Activated B cell treated with CpG ODN at 0.5 μM for 24 hours (primary cell): ENCODE data around the gene GBP2. TPM values are rescaled to one million over a fixed set of nuclear protein-coding genes. Genes with fewer than 3 reads are reported as not detected.
"Not testable (repeated sequence)": the region's sequence is repeated elsewhere in the genome, so short reads cannot be mapped to it uniquely, and the experiment has no call there.

Experiments
- ATAC-seq: fragments of 200-7000 bp; cut with Tn5 transposase; one replicate; pipeline ENCODE4 v1.10.0; 2021; ENCODE audit warnings: low read depth, mild to moderate bottlenecking, moderate library complexity
- CTCF ChIA-PET: fragments of 350-600 bp; sonication (Branson Sonifier 250); formaldehyde crosslinking; loops from one replicate; lab custom pipeline; 2021; ENCODE audit warnings: antibody characterized with exemption; lab: Charles Lee
- POLR2A ChIA-PET: fragments of 350-600 bp; sonication (Branson Sonifier 250); formaldehyde crosslinking; loops from one replicate; lab custom pipeline; 2021; ENCODE audit warnings: antibody characterized with exemption; lab: Charles Lee
- DNase-seq: peaks from one replicate; pipeline ENCODE4 v3.0.0; 2022
- H3K27ac Mint-ChIP-seq: one replicate; pipeline ENCODE4 v1.8.0; 2020; ENCODE audit warnings: mixed read lengths
- H3K27me3 Mint-ChIP-seq: one replicate; pipeline ENCODE4 v1.8.0; 2021; ENCODE audit warnings: mixed read lengths
- H3K36me3 Mint-ChIP-seq: one replicate; pipeline ENCODE4 v1.8.0; 2021; ENCODE audit warnings: low read depth, mixed read lengths
- H3K4me1 Mint-ChIP-seq: one replicate; pipeline ENCODE4 v1.8.0; 2021; ENCODE audit warnings: mixed read lengths
- H3K4me3 Mint-ChIP-seq: one replicate; pipeline ENCODE4 v1.8.0; 2020; ENCODE audit warnings: mild to moderate bottlenecking, mixed read lengths
- H3K9me3 Mint-ChIP-seq: one replicate; pipeline ENCODE4 v1.8.0; 2020; ENCODE audit warnings: mixed read lengths
- intact Hi-C: fragments of 100-400 bp; cut with micrococcal nuclease; formaldehyde crosslinking; loops from one replicate; pipeline ENCODE4 v1.15.1; 2024
- total RNA-seq: library from RNA; stranded (reverse); gene quantifications from 2 replicates; pipeline ENCODE4 v1.2.3, GENCODE V29; 2022
- TF ChIP-seq, protein P1 (sequence below): fragments of 200-600 bp; IDR thresholded peaks from one replicate; pipeline ENCODE4 v1.8.0; 2022; ENCODE audit warnings: antibody characterized with exemption, mild to moderate bottlenecking

GBP2 gene
- total RNA-seq, 1 donor from 2014 or later: 26.7 TPM

DNA sequence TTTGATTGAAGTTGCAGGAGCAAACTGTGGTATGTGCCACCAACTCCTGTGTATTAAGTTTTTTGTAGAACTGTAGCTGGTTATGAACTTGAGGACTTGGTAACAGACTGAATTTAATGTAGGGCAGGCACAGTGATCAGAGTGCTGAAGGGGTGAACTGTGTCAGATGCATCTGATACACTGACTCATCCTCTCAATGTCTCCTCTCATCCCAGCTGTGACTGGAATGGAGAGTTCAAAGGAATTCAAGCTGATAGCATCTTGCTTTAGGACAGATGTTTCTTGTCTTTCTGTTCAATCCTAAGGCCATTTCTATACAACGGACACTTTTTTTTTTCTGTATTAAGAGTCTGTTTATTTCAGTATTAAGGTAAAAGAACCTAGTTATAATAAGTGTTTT is 36.0 kb downstream of the GBP2 start:
- no peak for DNase-seq
- ChIA-PET POLR2A (no interaction called here), CTCF (interaction anchor here (1.9 kb wide), 1 partner anchor 268 kb away, joined by 5 read pairs; no protein-coding TSS in a partner anchor)
- no peak for ATAC-seq
- Mint-ChIP-seq H3K27me3 (no peaks in the 10 kb centered on the region), H3K36me3 (no peaks in the 10 kb centered on the region), H3K9me3 (no peaks in the 10 kb centered on the region), H3K4me1 (no peaks in the 10 kb centered on the region), H3K4me3 (no peak overlapping the region), H3K27ac (no peak overlapping the region)
- intact Hi-C loops: loop anchor here (5.0 kb wide), 1 partner anchor 107 kb away; the partner anchor contains the start of gene GBP4
- TF ChIP-seq, protein P1, sequence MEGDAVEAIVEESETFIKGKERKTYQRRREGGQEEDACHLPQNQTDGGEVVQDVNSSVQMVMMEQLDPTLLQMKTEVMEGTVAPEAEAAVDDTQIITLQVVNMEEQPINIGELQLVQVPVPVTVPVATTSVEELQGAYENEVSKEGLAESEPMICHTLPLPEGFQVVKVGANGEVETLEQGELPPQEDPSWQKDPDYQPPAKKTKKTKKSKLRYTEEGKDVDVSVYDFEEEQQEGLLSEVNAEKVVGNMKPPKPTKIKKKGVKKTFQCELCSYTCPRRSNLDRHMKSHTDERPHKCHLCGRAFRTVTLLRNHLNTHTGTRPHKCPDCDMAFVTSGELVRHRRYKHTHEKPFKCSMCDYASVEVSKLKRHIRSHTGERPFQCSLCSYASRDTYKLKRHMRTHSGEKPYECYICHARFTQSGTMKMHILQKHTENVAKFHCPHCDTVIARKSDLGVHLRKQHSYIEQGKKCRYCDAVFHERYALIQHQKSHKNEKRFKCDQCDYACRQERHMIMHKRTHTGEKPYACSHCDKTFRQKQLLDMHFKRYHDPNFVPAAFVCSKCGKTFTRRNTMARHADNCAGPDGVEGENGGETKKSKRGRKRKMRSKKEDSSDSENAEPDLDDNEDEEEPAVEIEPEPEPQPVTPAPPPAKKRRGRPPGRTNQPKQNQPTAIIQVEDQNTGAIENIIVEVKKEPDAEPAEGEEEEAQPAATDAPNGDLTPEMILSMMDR: no peak

DNA sequence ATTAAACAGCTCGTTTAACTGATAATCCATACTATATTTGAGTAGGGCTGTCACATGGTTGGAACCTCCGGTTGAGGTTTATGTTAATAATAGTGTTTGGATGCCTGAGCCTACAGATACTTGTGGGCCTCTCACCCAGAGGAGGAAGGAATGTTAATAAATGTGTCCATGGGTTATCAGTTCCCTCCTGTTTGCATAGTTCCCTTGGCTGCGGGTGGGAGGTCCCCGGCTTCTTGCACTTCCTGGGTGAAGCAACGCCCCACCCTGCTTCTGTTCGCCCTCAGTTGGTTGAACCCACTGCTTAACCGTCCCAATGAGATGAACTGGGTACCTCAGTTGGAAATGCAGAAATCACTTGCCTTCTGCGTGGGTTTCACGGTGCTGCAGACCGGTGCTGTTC is 37.3 kb downstream of the GBP2 start:
- no peak overlapping the region for H3K4me3 Mint-ChIP-seq
- ChIA-PET POLR2A (interaction anchor here (0.6 kb wide), 1 partner anchor 67 kb away, joined by 15 read pairs; no protein-coding TSS in a partner anchor), CTCF (interaction anchor here (1.2 to 1.9 kb wide), 2 partner anchors 269 to 270 kb away, joined by 4 to 5 read pairs; no protein-coding TSS in a partner anchor)
- intact Hi-C loops: loop anchor here (5.0 kb wide), 1 partner anchor 109 kb away; the partner anchor contains the start of gene GBP4
- H3K27me3 Mint-ChIP-seq: no peaks in the 10 kb centered on the region
- ATAC-seq (no peak), DNase-seq (no peak)
- no peaks in the 10 kb centered on the region for H3K9me3 Mint-ChIP-seq
- H3K36me3 Mint-ChIP-seq: no peaks in the 10 kb centered on the region
- TF ChIP-seq, protein P1: no peak
- no peaks in the 10 kb centered on the region for H3K4me1 Mint-ChIP-seq
- no peak overlapping the region for H3K27ac Mint-ChIP-seq

DNA sequence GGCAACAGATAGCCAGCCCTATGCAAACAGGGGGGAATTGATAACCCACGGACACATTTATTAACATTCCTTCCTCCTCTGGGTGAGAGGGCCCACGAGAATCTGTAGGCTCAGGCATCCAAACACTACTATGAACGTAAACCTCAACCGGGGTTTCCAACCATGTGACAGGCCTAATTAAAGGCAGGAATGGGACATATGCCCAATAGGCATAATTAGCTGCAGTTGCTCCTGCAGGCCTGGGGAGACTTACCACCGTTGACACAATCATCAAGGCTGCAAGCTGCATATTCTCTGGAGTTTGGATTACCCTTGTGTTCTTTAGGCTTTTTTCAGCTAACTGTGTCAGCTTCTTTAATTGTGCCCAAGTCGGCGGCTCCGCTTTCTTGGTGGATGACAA is 38.7 kb downstream of the GBP2 start:
- no peak for DNase-seq
- no peaks in the 10 kb centered on the region for H3K36me3 Mint-ChIP-seq
- TF ChIP-seq, protein P1: no peak
- intact Hi-C loops: loop anchor here (5.0 kb wide), 1 partner anchor 110 kb away; the partner anchor contains the start of gene GBP4
- ChIA-PET POLR2A (no interaction called here), CTCF (interaction anchor here (1.2 kb wide), 1 partner anchor 270 kb away, joined by 4 read pairs; no protein-coding TSS in a partner anchor)
- H3K9me3 Mint-ChIP-seq: no peaks in the 10 kb centered on the region
- H3K27me3 Mint-ChIP-seq: no peaks in the 10 kb centered on the region
- no peak for ATAC-seq
- H3K4me1 Mint-ChIP-seq: no peaks in the 10 kb centered on the region
- no peak overlapping the region for H3K4me3 Mint-ChIP-seq
- H3K27ac Mint-ChIP-seq: no peak overlapping the region

DNA sequence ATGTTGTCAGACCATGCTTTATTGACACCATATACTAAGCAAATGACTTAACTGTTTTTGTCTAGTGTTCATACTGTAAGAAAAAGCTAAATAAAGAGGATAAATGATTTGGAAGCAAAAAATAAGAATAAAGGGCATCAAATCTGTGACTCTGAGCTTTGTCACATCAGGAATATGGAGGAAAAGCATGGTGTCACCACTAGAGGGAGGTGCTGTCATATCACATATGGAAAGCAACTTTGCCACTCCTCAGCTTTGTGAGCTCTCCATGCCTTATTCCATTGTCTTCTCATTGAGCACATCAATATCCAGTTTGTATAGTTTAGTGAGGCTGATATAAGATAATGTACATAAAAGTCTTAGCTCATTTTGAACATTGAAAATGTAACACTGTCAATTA is 40.1 kb downstream of the GBP2 start:
- Mint-ChIP-seq H3K27me3 (no peaks in the 10 kb centered on the region), H3K4me3 (no peak overlapping the region), H3K27ac (no peak overlapping the region), H3K4me1 (peaks cover 4% of the 10 kb centered on the region), H3K9me3 (no peaks in the 10 kb centered on the region), H3K36me3 (no peaks in the 10 kb centered on the region)
- TF ChIP-seq, protein P1: no peak
- POLR2A ChIA-PET: interaction anchor here (1.1 to 1.2 kb wide), 2 partner anchors 188 to 370 kb away, joined by 3 to 5 read pairs; no protein-coding TSS in a partner anchor
- CTCF ChIA-PET: interaction anchor here (0.6 to 2.6 kb wide), 25 partner anchors 13 to 371 kb away, joined by 3 to 39 read pairs (median 4); partner anchors contain the start of genes GBP1, GBP2, GBP3 and GBP4
- DNase-seq (no peak), ATAC-seq (peak; percentile 37)
- intact Hi-C loops: loop anchor here (1.0 to 5.0 kb wide), 4 partner anchors 87 to 370 kb away; partner anchors contain the start of gene GBP4

DNA sequence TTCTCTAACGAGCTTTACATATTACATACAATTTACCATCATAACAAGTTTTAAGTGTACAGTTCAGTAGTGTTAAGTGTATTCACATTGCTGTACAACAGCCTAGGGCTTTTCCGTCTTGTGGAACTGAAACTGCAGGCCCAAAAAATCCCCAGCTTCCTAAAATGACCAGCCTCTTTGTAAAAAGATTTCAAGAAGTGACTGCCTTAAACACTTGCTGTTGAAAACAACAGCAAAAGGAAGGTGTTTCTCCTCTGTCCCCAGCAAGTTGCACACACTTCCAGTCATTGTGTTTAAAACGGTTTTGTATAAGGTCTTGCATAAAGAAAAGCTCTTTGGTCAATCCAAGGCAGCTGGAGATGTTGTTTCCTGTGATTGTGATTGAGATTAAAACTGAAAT is 44.9 kb downstream of the GBP2 start:
- ChIA-PET POLR2A (interaction anchor here (1.0 to 1.4 kb wide), 4 partner anchors 16 to 118 kb away, joined by 4 to 9 read pairs (median 6); partner anchors contain the start of genes GBP1, GBP2 and GBP4), CTCF (interaction anchor here (0.8 to 2.0 kb wide), 6 partner anchors 11 to 277 kb away, joined by 3 to 10 read pairs (median 3); partner anchors contain the start of gene GBP4)
- peak overlapping the region; percentile 74 for H3K27ac Mint-ChIP-seq
- H3K36me3 Mint-ChIP-seq: no peaks in the 10 kb centered on the region
- DNase-seq (no peak), ATAC-seq (peak; percentile 77)
- no peaks in the 10 kb centered on the region for H3K27me3 Mint-ChIP-seq
- H3K4me3 Mint-ChIP-seq: no peak overlapping the region
- intact Hi-C loops: no loop called here
- peaks cover 11% of the 10 kb centered on the region for H3K4me1 Mint-ChIP-seq
- TF ChIP-seq, protein P1: no peak
- H3K9me3 Mint-ChIP-seq: peaks cover 6% of the 10 kb centered on the region

DNA sequence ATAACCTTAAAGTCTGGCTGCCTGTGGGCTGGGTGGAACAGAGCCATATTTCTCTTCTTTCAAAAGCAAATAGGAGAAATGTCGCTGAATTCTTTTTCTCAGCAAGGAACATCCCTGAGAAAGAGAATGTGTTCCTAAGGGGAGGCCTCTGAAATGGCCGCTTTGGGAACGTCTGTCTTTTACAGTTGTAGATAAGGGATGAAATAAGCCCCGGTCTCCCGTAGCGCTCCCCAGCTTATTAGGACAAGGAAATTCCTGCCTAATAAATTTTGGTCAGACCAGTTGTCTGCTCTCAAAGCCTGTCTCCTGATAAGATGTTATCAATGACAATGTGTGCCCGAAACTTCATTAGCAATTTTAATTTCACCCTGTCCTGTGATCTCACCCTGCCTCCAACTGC is 45.8 kb downstream of the GBP2 start:
- intact Hi-C loops, H3K36me3 Mint-ChIP-seq, ATAC-seq, H3K27me3 Mint-ChIP-seq, DNase-seq, H3K9me3 Mint-ChIP-seq, H3K4me3 Mint-ChIP-seq: not testable (repeated sequence)
- Mint-ChIP-seq H3K27ac (peak overlapping the region; percentile 74), H3K4me1 (peaks cover 11% of the 10 kb centered on the region)
- ChIA-PET CTCF (interaction anchor here (2.0 kb wide), 1 partner anchor 278 kb away, joined by 10 read pairs; no protein-coding TSS in a partner anchor), POLR2A (interaction anchor here (1.2 to 1.4 kb wide), 2 partner anchors 15 to 119 kb away, joined by 6 to 9 read pairs; partner anchors contain the start of genes GBP1 and GBP4)

DNA sequence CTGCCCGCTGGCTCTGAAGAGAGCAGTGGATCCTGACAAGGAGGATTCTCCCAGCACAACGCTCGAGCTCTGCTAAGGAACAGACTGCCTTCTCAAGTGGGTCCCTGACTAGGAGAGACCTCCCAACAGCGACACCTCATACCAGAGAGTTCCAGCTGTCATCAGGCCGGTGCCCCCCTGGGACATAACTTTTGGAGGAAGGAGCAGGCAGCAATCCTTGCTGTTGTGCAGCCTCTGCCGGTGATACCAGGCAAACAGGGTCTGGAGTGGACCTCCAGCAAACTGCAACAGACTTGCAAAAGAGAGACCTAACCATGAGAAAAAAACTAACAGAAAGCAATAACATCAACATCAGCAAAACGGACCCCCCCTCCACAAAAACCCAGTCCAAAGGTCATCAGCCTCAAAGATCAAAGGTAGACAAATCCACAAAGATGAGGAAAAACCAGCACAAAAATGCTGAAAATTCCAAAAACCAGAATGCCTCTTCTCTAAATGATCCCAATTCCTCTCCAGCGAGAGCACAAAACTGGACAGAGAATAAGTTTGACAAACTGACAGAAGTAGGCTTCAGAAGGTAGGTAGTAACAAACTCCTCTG is 53.3 kb downstream of the GBP2 start:
- H3K36me3 Mint-ChIP-seq, H3K4me3 Mint-ChIP-seq, H3K27ac Mint-ChIP-seq, DNase-seq, H3K27me3 Mint-ChIP-seq, ATAC-seq, CTCF ChIA-PET, intact Hi-C loops, H3K9me3 Mint-ChIP-seq, POLR2A ChIA-PET: not testable (repeated sequence)
- H3K4me1 Mint-ChIP-seq: peaks cover 11% of the 10 kb centered on the region
